ENCODE data around the gene CCDC88C. TPM values are rescaled to one million over a fixed set of nuclear protein-coding genes. Genes with fewer than 3 reads are reported as not detected.

CCDC88C gene
- total RNA-seq, 2 donors from 2014 or later = 4.0 to 4.4 TPM

- Histone ChIP-seq H3K27me3 (no peaks in the 10 kb centered on the region), H3K9me3 (no peaks in the 10 kb centered on the region), H3K4me3 (no peak overlapping the region), H3K27ac (no peak overlapping the region), H3K4me1 (peaks cover 0 to 27% of the 10 kb centered on the region in 2 donors), H3K36me3 (no peaks in the 10 kb centered on the region)
- no peak for DNase-seq (ENCODE audit: low spot score)
- TF ChIP-seq CTCF (IDR thresholded peaks at IDR 0.05) = no peak
These were observed 103.8 kb downstream of the CCDC88C start for GRCh38 chr14:91313852-91314251.

DNA sequence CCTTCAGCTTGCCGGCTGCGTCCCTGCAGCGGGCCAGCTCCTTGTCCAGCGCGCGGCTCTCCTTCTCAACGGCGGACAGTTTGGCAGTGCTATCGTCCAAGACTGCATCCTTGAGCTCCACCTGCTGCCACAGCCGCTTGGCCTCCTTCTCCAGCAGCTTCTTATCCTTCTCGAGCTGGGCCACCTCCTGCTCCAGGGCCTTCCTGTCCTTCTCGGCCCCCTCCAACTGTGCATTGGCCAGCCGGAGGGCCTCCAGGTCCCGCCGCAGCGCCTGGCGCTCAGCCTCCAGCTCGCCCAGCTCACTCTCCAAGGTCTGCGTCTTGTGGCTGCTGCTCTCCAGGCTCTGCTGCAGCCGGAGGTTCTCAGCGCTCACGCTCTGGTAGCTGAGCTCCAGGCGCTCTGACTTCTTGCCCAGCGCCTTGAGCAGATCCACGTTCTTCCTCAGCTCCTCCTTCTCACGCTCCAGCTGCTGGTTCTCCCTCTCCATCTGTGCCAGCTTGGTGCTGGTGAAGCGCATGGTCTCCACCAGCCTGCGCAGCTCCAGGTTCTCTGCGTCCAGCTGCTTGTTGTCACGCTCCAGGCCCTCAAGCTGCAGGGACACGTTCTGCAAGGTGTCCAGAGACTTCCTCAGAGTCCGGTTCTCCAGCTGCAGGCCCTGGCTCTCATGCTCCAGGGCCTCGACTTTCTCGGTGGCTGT lies 104.3 kb downstream of the CCDC88C start:
- Histone ChIP-seq H3K36me3 (no peaks in the 10 kb centered on the region), H3K27ac (no peak overlapping the region), H3K9me3 (no peaks in the 10 kb centered on the region), H3K4me1 (peaks cover 0 to 26% of the 10 kb centered on the region in 2 donors), H3K27me3 (no peaks in the 10 kb centered on the region), H3K4me3 (no peak overlapping the region)
- TF ChIP-seq CTCF (IDR thresholded peaks at IDR 0.05) = no peak
- no peak for DNase-seq (ENCODE audit: low spot score)

GRCh38 chr14:91311284-91311662 lies 106.3 kb downstream of the CCDC88C start:
- no peak for TF ChIP-seq CTCF (IDR thresholded peaks at IDR 0.05)
- DNase-seq (ENCODE audit: low spot score) = no peak
- peaks cover 0 to 5% of the 10 kb centered on the region in 2 donors for H3K4me1 ChIP-seq
- H3K9me3 ChIP-seq = no peaks in the 10 kb centered on the region
- H3K27me3 ChIP-seq = no peaks in the 10 kb centered on the region
- H3K4me3 ChIP-seq = no peak overlapping the region
- H3K36me3 ChIP-seq = no peaks in the 10 kb centered on the region
- H3K27ac ChIP-seq = no peak overlapping the region

GRCh38 chr14:91310606-91311283 lies 106.9 kb downstream of the CCDC88C start:
- Histone ChIP-seq H3K27me3 (no peaks in the 10 kb centered on the region), H3K9me3 (no peaks in the 10 kb centered on the region), H3K27ac (no peak overlapping the region), H3K4me3 (no peak overlapping the region), H3K4me1 (peaks cover 0 to under 1% of the 10 kb centered on the region in 2 donors), H3K36me3 (no peaks in the 10 kb centered on the region)
- DNase-seq (ENCODE audit: low spot score) = no peak
- TF ChIP-seq CTCF (IDR thresholded peaks at IDR 0.05) = no peak

DNA sequence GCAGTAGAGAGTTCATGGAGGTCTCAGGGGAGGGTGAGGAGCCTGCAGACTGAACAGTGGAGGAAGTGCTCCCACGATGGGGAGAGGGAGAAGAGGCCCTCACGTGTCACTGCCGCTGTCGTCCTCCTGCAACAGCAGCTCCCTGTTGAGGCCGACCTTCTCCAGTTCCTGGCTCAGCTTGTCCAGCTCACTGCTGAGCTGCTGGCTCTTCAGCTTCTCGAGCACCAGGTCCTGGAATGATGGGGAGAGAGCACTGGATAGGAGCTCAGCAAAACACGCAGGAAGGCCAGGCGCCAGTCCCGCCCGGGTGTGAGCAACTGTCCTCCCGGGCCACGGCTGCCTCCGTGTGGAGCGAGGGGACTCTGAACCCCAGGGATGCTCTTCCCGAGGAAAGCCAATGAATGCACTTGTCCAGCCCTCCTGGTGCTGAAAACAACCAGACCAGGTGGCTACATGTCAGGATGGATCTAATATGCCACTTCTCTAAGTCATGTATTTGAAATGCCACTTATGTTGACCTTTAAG lies 107.8 kb downstream of the CCDC88C start:
- Histone ChIP-seq H3K36me3 (no peaks in the 10 kb centered on the region), H3K9me3 (no peaks in the 10 kb centered on the region), H3K27ac (no peak overlapping the region), H3K4me1 (no peaks in the 10 kb centered on the region), H3K4me3 (no peak overlapping the region), H3K27me3 (no peaks in the 10 kb centered on the region)
- no peak for DNase-seq (ENCODE audit: low spot score)
- no peak for TF ChIP-seq CTCF (IDR thresholded peaks at IDR 0.05)

Data from right atrium auricular region (tissue), 2 donors.